ENCODE results near the gene CYP4F12. TPM values are rescaled to one million over a fixed set of nuclear protein-coding genes. Genes with fewer than 3 reads are reported as not detected.
A peak's percentile ranks its signal among the peaks of the same experiment; 100 is the strongest.

The CYP4F12 gene
- total RNA-seq, 1 experiment from 2014 or later = 5.7 TPM

- peaks cover 14% of the 10 kb centered on the region; the same call in 1 of the 2 replicates for H3K27me3 ChIP-seq (ENCODE audit: insufficient read depth, low read depth)
- no peaks in the 10 kb centered on the region for H3F3A ChIP-seq (ENCODE audit: insufficient read depth, low read depth)
- H3K4me2 ChIP-seq = no peak overlapping the region
- ChIA-PET POLR2A (ENCODE audit: unreplicated experiment) (interaction anchor here (0.7 kb wide), 1 partner anchor 1298 kb away, joined by 3 read pairs; no protein-coding TSS in a partner anchor), CTCF (no interaction called here)
- no peak overlapping the region for H3K27ac ChIP-seq
- no peak for DNase-seq
- H4K20me1 ChIP-seq (ENCODE audit: insufficient read depth) = no peaks in the 10 kb centered on the region
- no peaks in the 10 kb centered on the region for H3K4me1 ChIP-seq (replicated peaks; ENCODE audit: insufficient read depth)
- H3K9me2 ChIP-seq (ENCODE audit: insufficient read depth) = no peaks in the 10 kb centered on the region
- no peaks in the 10 kb centered on the region for H3K36me3 ChIP-seq (ENCODE audit: low read depth)
- H3K79me2 ChIP-seq (ENCODE audit: low read depth) = no peaks in the 10 kb centered on the region
- no TSS peak for BruUV-seq (replicated peaks)
- H2AFZ ChIP-seq = no peak overlapping the region
- H3K4me3 ChIP-seq = no peak overlapping the region
- intact Hi-C loops (cut with micrococcal nuclease; ENCODE audit: unreplicated experiment) = no loop called here
- H3K9me3 ChIP-seq (ENCODE audit: insufficient read depth, low read depth) = no peaks in the 10 kb centered on the region
- TF ChIP-seq CTCF (conservative IDR thresholded peaks at IDR 0.05) (no peak), EZH2 (IDR thresholded peaks at IDR 0.05; ENCODE audit: low read depth) (no peak)
These were observed 59.5 kb downstream of the CYP4F12 start for GRCh38 chr19:15732388-15732787.

- intact Hi-C loops (cut with micrococcal nuclease; ENCODE audit: unreplicated experiment) = no loop called here
- Histone ChIP-seq H3F3A (ENCODE audit: insufficient read depth, low read depth) (no peaks in the 10 kb centered on the region), H3K27me3 (ENCODE audit: insufficient read depth, low read depth) (peaks cover 12% of the 10 kb centered on the region; the same call in 1 of the 2 replicates), H3K36me3 (ENCODE audit: low read depth) (no peaks in the 10 kb centered on the region), H3K4me3 (no peak overlapping the region), H3K27ac (no peak overlapping the region), H3K79me2 (ENCODE audit: low read depth) (no peaks in the 10 kb centered on the region), H4K20me1 (ENCODE audit: insufficient read depth) (no peaks in the 10 kb centered on the region), H3K4me1 (replicated peaks; ENCODE audit: insufficient read depth) (no peaks in the 10 kb centered on the region), H3K9me3 (ENCODE audit: insufficient read depth, low read depth) (no peaks in the 10 kb centered on the region), H3K4me2 (no peak overlapping the region), H2AFZ (no peak overlapping the region), H3K9me2 (ENCODE audit: insufficient read depth) (no peaks in the 10 kb centered on the region)
- TF ChIP-seq EZH2 (IDR thresholded peaks at IDR 0.05; ENCODE audit: low read depth) (no peak), CTCF (conservative IDR thresholded peaks at IDR 0.05) (no peak)
- DNase-seq = peak in 1 of 2 experiments; percentile 5
- CTCF ChIA-PET = no interaction called here
- POLR2A ChIA-PET (ENCODE audit: unreplicated experiment) = no interaction called here
- BruUV-seq (replicated peaks) = no TSS peak
These were observed 61.0 kb downstream of the CYP4F12 start for GRCh38 chr19:15733895-15734294.

- no TSS peak for BruUV-seq (replicated peaks)
- intact Hi-C loops (cut with micrococcal nuclease; ENCODE audit: unreplicated experiment) = no loop called here
- CTCF ChIA-PET = no interaction called here
These were observed 64.8 kb downstream of the CYP4F12 start, which contains the start of gene OR10H3 for GRCh38 chr19:15737722-15738121. TSS of gene OR10H3 (plus strand) at chr19:15737985. CDS start at chr19:15741393, 3,408 bp downstream.

More at GRCh38 chr19:15737722-15738121, 64.8 kb downstream of the CYP4F12 start, which contains the start of gene OR10H3:
- Histone ChIP-seq H3K9me3 (ENCODE audit: insufficient read depth, low read depth) (0 out of 2 replicates have a peak, but pooled peaks cover 5% of the 10 kb centered on the region), H3K4me3 (no peak within 1 kb of the TSS), H2AFZ (no peak within 1 kb of the TSS), H3K27ac (no peak within 1 kb of the TSS), H3K36me3 (ENCODE audit: low read depth) (no peaks in the 10 kb centered on the region), H3K4me1 (replicated peaks; ENCODE audit: insufficient read depth) (no peaks in the 10 kb centered on the region), H3K4me2 (no peak within 1 kb of the TSS), H3K27me3 (ENCODE audit: insufficient read depth, low read depth) (peaks cover 4% of the 10 kb centered on the region; the same call in 1 of the 2 replicates), H3K79me2 (ENCODE audit: low read depth) (no peaks in the 10 kb centered on the region), H3F3A (ENCODE audit: insufficient read depth, low read depth) (no peaks in the 10 kb centered on the region), H3K9me2 (ENCODE audit: insufficient read depth) (no peaks in the 10 kb centered on the region), H4K20me1 (ENCODE audit: insufficient read depth) (no peaks in the 10 kb centered on the region)
- POLR2A ChIA-PET (ENCODE audit: unreplicated experiment) = no interaction called here
- no peak for TF ChIP-seq CTCF (conservative IDR thresholded peaks at IDR 0.05)
- no peak for TF ChIP-seq EZH2 (IDR thresholded peaks at IDR 0.05; ENCODE audit: low read depth)
- no peak for DNase-seq

Data from PC-9 (cell line).